Subcutaneous adipose tissue (tissue), 4 donors: ENCODE data around the gene PFDN1. TPM values are rescaled to one million over a fixed set of nuclear protein-coding genes. Genes with fewer than 3 reads are reported as not detected.

Source experiments
- CTCF ChIP-seq: fragments of 450-650 bp; IDR thresholded peaks from one replicate; pipeline ENCODE4 v1.5.1; 2016; ENCODE audit warnings: low read depth, mild to moderate bottlenecking, control low read depth, antibody characterized with exemption, moderate library complexity
- total RNA-seq, 4 donors: library from RNA; depleted of rRNA; stranded (reverse); fragments of >200 nt; gene quantifications; one replicate each; pipeline ENCODE4 v1.1.0, GENCODE V29; 2016

Gene PFDN1
- total RNA-seq, 4 donors from 2014 or later = 70.2 to 116 (median 90.9) TPM

- TF ChIP-seq CTCF = no peak
Observed at GRCh38 chr5:140236891-140237598, 65.9 kb downstream of the PFDN1 start.

- TF ChIP-seq CTCF = no peak
Observed at GRCh38 chr5:140235791-140236551, 66.9 kb downstream of the PFDN1 start.

- no peak for TF ChIP-seq CTCF
Observed at GRCh38 chr5:140234377-140234989, 68.4 kb downstream of the PFDN1 start.

- no peak for TF ChIP-seq CTCF
Observed at GRCh38 chr5:140232731-140233130, 70.2 kb downstream of the PFDN1 start.

- TF ChIP-seq CTCF = no peak
Observed at GRCh38 chr5:140230373-140230772, 72.5 kb downstream of the PFDN1 start.

GRCh38 chr5:140228364-140228837 lies 74.5 kb downstream of the PFDN1 start:
- TF ChIP-seq CTCF = no peak

- no peak for TF ChIP-seq CTCF
Observed at GRCh38 chr5:140227046-140227445, 75.9 kb downstream of the PFDN1 start.
